ENCODE data around the gene CFAP46.
"Not testable (repeated sequence)": the region's sequence is repeated elsewhere in the genome, so short reads cannot be mapped to it uniquely, and the experiment has no call there.

CFAP46 gene

DNA sequence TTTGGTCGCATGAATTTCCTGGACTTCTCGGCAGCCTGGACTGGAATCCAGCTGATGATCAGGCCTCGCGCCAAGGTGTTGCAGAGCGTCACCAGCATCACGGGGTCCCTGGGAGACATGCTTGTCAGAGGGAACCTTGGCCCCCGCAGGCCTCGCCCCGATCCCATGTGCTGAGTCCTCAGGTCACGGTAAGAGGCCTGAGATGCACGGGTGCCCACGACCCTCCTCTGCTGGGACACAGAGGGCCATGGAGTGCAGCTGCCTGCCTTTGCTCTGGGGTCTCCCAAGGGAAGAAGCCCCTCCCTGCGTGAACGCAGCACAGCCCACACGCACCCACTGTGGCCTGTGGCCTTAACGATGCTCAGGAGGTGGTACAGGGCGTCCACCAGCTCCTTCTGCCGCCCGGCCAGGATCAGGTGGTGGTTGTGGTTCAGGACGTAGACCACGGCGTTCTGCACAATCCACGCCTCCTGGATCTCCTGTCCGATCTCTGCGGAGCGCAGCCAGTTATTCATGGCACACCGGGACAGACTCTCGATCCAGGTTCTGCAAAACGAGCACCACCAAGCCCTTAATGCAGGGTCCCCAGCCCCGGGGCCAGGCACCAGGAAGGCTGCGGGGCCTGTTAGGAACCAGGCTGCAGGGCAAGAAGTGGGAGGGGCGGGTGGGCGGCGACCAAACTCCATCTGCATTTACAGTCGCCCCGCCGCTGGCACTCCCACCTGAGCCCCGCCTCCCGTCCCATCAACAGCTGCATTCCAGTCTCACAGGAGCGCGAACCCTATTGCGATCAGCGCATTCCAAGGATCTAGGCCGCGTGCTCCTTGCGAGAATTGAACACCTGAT is 29.4 kb downstream of the CFAP46 start:
- DNase-seq (ENCODE audit: low spot score): no peak

DNA sequence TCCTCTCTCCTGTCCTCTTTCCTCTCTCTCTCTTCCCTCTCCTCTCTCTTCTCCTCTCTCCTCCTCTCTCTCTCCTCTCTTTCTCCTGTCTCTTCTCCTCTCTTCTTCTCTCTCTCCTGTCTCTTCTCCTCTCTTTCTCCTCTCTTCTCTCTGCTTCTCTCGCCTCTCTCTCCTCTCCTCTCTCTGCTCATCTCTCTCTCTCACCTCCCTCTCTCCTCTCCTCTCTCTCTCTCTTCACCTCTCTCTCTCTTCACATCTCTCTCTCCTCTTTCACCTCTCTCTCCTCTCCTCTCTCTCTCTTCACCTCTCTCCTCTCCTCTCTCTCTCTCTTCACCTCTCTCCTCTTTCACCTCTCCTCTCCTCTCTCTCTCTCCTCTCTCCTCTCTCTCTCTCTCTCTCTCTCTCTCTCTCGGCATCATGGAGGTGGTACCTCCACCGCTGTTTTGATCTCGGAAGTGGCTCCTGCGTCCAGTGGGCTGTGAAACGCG is 30.1 kb downstream of the CFAP46 start:
- DNase-seq (ENCODE audit: low spot score): no peak

DNA sequence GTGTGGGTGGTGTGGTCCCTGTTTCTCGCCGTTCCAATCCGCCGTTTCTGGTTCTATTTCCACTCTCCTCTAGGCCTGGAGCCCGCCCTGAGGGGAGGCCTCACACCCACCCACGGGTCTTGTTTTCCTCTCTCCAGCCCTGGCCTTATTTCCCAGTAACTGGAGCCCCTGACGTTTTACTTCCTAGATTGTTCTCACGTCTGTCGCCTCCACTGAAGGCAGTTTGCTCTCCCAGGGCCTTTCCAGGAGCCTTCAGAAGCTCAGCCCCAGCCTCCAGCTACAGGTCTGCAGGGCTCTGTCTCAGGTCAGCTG is 30.6 kb downstream of the CFAP46 start:
- DNase-seq (ENCODE audit: low spot score): no peak

DNA sequence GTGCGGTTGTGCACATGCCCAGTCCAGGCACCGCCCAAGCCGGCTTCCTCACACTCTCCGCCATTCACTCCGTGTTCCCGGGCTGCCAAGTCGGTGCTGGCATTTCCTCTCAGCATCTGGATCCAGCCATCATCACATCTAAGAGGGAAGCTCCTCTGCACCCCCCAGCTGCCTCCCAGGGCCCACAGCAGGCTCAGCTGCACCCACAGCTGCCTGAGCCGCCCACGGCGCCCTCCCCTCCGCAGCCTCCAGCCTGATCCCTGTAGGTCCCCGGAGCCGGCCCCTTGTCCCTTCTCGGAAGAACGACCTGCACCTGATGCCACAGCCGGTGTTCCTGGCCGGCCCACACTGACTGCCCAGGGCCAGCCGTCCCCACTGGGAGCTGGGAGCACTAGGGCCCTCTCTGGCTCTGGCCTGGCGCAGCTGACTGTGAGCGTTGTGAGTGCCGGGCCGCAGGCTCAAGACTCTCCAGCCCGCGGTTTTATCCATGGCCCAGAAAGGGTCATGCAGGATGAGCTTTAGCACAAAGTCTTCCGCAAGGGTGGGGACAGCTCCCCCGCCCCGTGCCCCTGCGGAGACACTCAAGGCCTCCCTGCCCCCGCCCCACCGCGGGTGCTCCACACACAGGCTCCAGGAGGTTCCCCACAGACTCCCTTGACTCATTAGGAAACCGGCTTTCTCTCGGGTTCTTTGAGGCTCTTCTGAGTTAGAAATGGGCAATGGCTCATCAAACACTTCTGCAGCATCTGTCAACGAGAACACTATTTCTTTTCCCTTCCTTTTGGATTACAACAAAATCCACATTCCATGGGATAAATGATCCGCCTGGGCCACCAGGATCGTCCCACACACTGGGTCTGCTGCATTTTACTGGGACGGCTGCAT is 31.2 kb downstream of the CFAP46 start:
- DNase-seq (ENCODE audit: low spot score): no peak

DNA sequence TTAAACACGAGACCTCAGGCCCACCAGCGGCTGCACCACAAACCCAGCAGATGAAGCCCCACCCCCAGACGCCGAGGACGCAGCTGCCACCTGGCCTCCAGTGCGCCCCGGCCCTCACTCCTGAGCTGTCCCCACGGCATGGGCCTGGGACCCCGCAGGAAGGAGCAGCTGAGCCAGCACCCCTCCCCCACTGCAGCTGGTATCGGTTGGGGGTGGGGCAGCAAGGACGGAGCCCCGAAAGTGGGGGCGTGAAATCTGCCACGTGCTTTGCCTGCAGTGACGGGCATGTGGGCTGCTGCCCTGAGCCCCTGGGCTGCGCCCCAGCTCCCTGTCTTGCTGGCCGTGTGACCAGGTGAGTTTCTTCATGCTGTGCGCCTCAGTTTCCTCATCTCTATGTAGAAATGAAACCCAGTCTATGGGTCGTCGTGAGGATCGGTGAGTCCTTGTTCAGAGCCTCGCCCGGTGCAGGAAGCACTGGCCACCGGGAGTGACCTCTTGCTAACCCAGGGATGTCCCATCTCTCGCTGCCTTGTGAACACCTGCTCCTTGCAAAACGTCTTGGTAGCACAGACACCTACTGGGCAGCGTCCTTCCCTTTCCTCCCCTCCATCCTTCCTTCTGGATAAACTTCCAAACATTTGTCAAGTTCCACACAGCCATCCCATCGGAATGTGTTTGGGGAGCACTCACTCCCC is 32.0 kb downstream of the CFAP46 start:
- no peak for DNase-seq (ENCODE audit: low spot score)

DNA sequence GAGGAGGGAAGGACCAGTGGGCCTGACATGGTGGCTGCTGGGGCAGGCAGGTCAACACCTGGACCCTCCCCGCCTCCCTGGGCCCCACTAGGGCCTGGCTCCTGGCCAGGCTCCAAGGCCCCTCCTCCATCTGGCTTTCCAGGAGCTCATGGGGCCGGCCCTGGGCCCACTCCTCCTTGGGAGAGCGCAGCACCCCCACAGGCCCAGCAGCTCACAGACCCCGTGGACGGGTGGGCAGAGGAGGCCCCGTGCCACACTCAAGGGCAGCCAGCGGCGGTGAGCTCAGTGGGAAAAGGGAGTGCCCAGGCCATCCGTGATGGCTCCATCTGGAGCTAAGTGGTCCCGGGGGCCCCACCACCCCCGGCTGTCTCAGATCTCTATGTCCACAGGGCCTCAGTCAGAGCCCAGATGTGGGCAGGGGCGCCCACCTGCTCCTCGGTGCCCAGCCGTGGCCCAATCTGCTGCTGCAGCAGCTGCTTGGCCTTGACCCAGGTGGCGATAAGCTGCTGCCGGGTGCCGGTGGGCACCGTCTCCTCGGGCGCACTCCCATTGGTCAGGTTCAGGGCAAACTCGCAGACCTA is 32.8 kb downstream of the CFAP46 start:
- DNase-seq (ENCODE audit: low spot score): no peak

DNA sequence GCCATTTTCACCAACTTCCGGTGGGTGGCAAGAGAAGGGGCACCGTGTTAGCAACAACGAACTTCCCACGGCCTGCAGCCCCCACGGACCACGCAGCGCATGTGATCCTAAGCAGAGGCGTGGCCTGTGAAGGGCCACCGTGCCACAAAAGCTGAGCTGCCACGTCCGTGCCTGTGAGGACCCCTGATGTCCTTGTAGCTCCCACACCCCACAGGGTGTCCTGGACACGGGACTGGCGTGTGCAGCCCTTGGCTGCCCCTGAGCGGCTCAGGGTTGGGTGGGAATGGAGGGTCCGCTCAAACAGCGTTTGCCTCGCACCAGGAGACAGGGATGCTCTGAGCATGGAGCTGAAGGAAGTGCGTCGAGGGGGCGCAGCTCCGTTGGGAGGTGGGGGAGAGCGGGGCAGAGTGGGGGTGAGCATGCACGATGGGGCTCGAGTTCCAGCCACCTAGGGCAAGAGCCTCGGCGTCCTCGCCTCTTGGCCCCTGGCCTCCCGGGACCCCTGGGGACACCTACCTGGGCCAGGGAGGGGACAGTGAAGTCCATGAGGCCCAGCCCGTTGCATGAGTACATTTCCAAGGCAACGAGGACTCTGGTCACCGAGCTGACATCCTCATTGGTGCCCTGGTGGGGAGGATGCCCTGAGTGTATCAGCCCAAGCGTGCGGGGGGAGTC is 33.6 kb downstream of the CFAP46 start:
- no peak for DNase-seq (ENCODE audit: low spot score)

DNA sequence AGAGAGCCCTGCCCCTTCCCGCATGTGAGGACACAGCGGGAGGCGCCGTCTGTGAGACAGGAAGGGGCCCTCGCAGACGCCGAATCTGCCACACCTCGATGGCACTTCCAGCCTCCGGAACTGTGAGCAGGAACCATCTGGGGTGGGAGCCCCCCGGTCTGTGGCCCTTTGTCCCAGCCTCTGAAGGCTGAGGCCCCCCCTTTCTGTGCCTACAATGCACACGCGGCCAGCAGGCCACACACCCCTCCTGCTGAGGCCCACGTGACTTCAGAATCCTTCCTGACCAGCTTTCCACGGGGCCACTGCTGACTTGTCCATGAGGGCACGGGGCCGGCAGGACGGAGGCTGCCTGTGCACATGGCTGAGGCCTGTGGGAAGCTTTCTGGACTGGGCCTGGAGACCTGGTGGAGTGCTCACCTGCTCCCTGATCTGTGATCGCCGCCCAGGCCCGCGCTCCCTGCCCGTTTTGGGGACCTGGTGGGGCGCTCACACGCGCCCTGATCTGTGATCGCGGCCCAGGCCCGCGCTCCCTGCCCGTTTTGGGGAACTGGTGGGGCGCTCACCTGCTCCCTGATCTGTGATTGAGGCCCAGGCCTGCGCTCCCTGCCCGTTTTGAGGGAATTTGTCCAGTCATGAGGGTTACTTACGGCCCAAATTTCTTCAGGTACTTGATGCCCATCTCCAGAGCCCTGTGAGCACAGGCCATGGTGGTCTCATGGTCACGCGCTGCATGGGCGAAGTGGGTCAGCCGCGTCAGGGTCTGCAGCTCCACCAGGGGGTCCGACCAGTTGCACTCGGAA is 34.3 kb downstream of the CFAP46 start:
- DNase-seq (ENCODE audit: low spot score): no peak

DNA sequence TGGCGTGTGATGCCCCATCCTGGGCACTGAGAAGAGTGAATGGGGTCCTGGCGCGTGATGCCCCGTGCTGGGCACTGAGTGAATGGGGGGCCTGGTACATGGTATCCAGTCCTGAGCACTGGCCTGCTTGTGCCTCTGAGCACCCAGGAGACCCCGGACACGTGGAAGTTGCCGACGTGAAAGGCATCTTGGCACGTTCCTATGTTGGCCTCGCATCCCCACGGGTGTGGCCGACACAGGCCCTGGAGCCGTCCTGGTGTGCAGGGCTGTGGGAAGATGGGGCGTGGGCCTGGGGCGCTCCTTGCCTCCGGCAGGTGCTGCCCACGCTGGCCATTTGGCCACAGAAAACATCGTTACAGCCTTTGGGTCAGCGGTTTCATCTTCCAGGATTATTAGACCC is 35.5 kb downstream of the CFAP46 start:
- no peak for DNase-seq (ENCODE audit: low spot score)

DNA sequence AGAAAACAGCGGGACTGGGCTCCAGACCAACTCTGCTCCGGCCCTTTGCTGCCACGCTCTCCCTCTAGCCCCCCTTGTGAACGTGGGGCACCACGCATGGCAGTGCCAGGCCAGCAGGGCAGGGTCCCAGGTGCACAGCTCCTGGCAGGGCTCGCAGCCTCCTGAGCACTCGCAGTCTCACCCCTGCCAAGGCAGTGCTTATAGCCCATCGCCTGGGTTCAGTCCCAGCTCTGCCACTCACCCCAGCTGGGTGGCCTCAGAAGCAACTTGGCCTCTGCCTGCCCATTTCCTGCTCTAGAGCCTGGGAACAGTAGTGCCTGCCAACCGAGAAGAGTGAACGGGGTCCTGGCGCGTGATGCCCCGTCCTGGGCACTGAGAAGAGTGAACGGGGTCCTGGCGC is 36.3 kb downstream of the CFAP46 start:
- no peak for DNase-seq (ENCODE audit: low spot score)

DNA sequence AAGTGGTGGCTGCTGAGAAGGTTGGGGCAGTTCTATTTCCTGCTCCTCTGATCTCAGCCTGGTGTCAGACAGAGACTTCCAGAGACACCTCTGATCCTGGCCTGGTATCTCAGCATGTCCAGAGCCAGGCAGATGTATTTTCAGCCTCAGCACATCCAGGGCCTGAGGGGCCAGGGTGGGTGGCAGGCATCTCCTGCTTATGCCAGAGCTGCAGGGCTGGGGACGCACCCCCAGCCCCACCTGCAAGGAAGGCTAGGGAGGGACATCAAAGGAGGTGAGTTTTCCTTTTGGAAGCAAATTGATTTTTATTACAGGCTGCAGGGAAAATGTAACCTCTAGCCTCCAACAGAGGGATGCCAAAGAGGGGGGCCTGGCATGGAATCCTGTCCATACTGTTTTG is 36.7 kb downstream of the CFAP46 start:
- no peak for DNase-seq (ENCODE audit: low spot score)

DNA sequence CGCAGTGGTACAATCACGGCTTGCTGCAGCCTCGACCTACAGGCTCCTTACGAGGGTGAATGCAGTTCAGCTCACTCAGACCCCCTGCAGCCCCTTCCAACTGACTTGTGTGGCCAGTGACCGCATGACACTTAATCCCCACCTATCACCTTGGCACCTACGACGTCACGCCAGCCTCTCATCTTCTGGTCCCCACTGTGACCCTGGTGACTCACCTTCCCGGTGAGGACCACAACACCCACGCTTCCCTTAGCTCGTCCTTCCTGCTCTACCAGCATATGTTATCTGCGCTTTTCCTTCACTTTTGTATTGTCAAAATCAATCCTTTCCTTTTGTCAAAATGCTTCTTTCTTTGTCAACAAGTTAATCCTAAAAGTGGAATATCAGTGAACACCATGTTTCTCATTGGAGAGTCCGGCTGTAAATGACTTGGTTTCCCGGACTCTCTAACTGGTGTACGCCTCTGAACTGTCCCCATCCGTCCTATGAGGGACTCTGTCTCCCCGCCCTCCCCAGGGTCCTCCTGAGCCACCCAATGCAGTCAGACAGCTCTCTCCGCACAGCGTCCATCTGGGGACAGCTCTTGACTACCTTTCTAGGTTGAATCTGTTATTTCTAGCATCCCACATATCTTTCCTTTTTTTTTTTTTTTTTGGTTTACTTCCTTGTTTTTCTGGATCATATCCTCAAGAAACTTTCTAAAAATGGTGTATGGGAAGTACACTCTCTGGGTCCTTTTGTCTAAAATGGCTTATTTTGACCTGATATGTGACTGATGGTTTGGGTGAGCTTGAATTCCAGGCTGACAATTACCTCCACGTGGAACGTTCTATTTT is 37.3 kb downstream of the CFAP46 start:
- no peak for DNase-seq (ENCODE audit: low spot score)

DNA sequence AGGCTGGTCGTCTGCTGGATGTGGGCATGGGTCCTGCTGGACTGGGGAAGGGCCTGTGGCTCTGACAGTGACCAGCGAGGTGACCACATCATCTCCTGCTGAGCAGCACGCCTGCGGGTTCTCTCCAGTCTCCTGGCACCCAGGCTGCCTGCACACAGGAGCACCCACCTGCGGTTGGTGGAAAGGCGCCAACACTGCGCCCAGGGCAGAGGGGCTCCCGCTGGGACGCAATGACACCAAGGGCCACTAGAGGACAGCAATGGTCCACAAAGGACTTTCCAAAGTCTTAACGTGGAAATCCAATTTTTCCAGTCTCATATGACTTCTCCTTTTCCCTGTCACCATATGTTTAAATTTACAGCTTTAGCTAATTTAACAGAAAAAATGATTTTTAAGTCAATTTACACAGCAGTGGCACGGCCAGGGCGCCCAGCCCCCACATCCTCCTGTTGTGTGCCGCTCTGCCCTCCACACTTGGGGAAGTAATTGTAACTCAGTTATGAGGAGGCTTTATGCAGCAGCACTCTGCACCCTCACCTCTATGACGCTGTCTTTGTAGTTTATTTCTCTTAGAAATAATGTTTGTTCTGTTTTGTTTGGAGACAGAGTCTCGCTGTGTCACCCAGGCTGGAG is 38.1 kb downstream of the CFAP46 start:
- peak; percentile 55 for DNase-seq (ENCODE audit: low spot score)

DNA sequence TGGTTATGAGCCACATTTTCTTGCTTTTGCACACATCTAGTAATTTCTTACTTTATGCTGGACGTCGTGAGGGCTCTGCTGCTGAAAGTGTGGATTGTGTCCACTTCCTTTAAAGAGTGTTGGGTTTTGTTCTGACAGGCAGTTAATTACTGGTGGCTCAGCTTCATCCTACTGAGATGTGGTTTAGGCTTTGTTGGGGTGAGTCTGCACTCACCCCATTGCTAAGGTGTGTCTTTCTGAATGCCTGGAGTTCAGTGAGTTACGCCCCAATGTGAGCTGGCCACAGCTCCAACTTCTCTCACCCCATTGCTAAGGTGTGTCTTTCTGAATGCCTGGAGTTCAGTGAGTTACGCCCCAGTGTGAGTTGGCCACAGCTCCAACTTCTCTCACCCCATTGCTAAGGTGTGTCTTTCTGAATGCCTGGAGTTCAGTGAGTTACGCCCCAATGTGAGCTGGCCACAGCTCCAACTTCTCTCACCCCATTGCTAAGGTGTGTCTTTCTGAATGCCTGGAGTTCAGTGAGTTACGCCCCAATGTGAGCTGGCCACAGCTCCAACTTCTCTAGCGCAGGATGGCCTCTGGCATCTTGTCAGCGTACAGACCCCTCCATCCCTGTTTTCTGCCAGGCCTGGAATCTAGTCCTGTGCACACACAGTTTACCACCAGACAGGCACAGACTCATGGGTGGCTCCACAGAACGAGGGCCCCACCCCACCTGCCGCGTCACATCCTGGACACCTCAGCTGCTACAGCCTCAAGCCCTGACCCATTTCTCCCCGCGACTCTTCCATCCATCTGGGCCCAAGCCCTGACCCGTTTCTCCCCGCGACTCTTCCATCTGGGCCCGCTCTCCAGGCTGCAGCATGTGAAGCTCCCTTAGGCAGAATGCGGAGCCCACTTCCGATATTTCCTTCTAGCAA is 39.5 kb downstream of the CFAP46 start:
- DNase-seq (ENCODE audit: low spot score): not testable (repeated sequence)

DNA sequence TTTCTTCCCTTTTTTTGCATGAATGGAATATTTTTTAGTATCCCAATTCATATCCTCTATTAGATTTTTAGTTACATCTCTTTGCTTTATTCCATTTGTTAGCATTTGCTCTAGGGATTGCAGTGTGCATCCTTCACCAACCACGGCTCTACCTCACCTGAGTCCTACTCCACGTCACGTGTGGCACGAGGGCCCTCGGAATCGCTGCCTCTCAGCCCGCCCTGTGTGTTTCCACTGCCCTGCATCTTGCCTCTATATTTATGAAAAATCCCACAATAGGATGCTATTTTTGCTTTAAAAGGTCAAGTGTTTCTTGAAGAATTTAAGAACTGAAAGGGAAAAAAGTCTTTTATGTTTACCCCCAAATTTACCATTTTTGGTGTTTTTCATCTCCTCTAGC is 41.0 kb downstream of the CFAP46 start:
- no peak for DNase-seq (ENCODE audit: low spot score)

DNA sequence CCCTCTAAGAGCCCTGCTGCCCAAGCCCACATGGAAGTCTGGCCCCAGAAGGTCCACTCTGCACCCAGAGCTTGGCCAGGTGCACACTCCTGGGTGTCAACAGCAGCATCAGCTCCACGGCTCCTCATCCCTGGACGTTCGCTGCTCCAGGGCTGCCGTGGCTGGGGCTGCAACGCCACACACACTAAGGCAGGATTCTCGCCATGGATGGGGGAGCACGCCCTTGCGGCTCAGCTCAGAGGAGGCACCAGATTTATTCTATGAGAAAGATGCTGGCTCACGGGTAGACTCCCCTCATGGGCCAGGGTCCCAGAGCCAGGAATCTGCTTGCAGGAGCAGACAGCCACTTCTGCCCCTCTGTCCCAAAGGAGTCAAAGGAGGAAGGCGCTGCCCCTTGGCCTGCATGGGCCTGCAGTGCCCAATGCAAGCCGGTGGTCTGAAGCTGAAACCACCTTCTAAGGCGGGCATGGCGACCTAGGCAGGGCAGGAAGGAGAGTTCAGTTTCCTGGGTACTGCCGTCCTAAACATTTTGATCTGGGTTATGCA is 42.1 kb downstream of the CFAP46 start:
- DNase-seq (ENCODE audit: low spot score): no peak

DNA sequence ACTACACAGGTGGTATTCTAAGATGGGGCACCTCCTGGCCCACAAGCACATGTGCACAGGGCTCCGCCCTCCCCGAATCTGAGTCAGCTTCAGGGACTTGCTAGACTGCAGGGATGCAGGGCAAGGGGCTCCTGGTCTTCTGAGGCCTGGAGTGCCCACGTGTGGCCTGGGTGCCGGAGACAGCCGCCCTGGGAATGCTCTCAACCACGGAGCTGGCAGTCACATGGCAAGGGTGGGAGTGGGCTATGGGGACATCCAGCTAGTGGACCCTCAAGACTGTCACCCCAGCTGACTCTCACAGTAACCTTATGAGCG is 42.7 kb downstream of the CFAP46 start:
- no peak for DNase-seq (ENCODE audit: low spot score)

DNA sequence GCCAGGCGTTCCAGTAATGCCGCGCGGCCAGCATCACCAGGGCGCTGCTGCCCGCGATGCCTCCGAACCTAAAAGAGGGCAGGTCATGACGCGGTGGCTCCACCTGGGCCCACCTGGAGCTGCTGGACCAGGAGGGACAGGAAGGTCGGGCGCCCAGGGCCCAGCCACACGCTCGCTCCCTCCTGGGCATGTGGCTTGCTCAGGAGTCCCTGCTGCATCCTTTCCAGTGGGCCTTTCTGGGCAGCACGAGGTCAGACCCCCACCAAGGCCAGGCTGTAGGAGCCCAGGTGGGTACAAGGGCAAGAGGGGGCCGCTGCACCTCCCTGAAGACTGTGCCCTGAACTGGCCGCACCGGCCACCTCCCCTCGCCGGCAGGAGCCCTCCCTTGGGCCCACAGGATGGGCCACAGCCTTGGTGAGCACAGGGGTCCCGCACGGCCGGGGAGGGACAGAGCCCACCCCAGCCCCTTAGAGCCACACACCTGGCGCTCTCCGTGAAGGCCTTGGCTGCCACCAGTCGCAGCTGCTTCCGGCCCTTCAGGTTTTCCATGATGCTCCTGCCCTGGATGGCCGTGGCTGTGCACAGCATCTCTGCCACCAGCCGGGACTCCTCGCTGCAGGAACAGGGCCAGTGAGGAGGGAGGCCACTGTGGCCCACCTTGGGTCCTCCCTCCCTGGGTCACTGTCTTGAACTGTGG is 43.2 kb downstream of the CFAP46 start:
- no peak for DNase-seq (ENCODE audit: low spot score)
